ENCODE measurements around the gene BDKRB1. TPM values are rescaled to one million over a fixed set of nuclear protein-coding genes. Genes with fewer than 3 reads are reported as not detected.

BDKRB1 gene
- total RNA-seq, 1 donor from 2014 or later, result not detected

- ATAC-seq (ENCODE audit: low read depth) (no peak), DNase-seq (no peak)
- no peaks in the 10 kb centered on the region for H3K36me3 Mint-ChIP-seq (ENCODE audit: low read depth)
- peaks cover 10% of the 10 kb centered on the region for H3K27me3 Mint-ChIP-seq
- ChIA-PET CTCF (no interaction called here), POLR2A (no interaction called here)
- intact Hi-C loops (cut with micrococcal nuclease), result no loop called here
- no peak for TF ChIP-seq CTCF (IDR thresholded peaks at IDR 0.05)
- no peaks in the 10 kb centered on the region for H3K9me3 Mint-ChIP-seq
- no peaks in the 10 kb centered on the region for H3K4me1 Mint-ChIP-seq
- no peak overlapping the region for H3K4me3 Mint-ChIP-seq
- no peak overlapping the region for H3K27ac Mint-ChIP-seq
Measured at GRCh38 chr14:96268431-96269358, 12.7 kb downstream of the BDKRB1 start.

- DNase-seq (no peak), ATAC-seq (ENCODE audit: low read depth) (no peak)
- Mint-ChIP-seq H3K27ac (no peak overlapping the region), H3K9me3 (no peaks in the 10 kb centered on the region), H3K4me3 (no peak overlapping the region), H3K4me1 (no peaks in the 10 kb centered on the region), H3K36me3 (ENCODE audit: low read depth) (no peaks in the 10 kb centered on the region), H3K27me3 (peaks cover 10% of the 10 kb centered on the region)
- CTCF ChIA-PET, result no interaction called here
- intact Hi-C loops (cut with micrococcal nuclease), result no loop called here
- POLR2A ChIA-PET, result no interaction called here
- no peak for TF ChIP-seq CTCF (IDR thresholded peaks at IDR 0.05)
Measured at GRCh38 chr14:96269359-96269710, 13.3 kb downstream of the BDKRB1 start.

- Mint-ChIP-seq H3K4me3 (no peak overlapping the region), H3K27ac (no peak overlapping the region), H3K36me3 (ENCODE audit: low read depth) (no peaks in the 10 kb centered on the region), H3K4me1 (peaks cover 2% of the 10 kb centered on the region), H3K27me3 (peaks cover 8% of the 10 kb centered on the region), H3K9me3 (no peaks in the 10 kb centered on the region)
- TF ChIP-seq CTCF (IDR thresholded peaks at IDR 0.05), result no peak
- DNase-seq (no peak), ATAC-seq (ENCODE audit: low read depth) (no peak)
- ChIA-PET CTCF (no interaction called here), POLR2A (no interaction called here)
- intact Hi-C loops (cut with micrococcal nuclease), result no loop called here
Measured at GRCh38 chr14:96270565-96271420, 14.8 kb downstream of the BDKRB1 start.

GRCh38 chr14:96271421-96271762 lies 15.4 kb downstream of the BDKRB1 start:
- Mint-ChIP-seq H3K4me3 (no peak overlapping the region), H3K36me3 (ENCODE audit: low read depth) (no peaks in the 10 kb centered on the region), H3K27me3 (peaks cover 5% of the 10 kb centered on the region), H3K9me3 (no peaks in the 10 kb centered on the region), H3K4me1 (peaks cover 2% of the 10 kb centered on the region), H3K27ac (no peak overlapping the region)
- intact Hi-C loops (cut with micrococcal nuclease), result no loop called here
- no peak for TF ChIP-seq CTCF (IDR thresholded peaks at IDR 0.05)
- POLR2A ChIA-PET, result no interaction called here
- CTCF ChIA-PET, result no interaction called here
- DNase-seq (no peak), ATAC-seq (ENCODE audit: low read depth) (no peak)

GRCh38 chr14:96272777-96273473 lies 16.9 kb downstream of the BDKRB1 start:
- ChIA-PET CTCF (interaction anchor here (1.5 to 2.1 kb wide), 3 partner anchors 13 to 172 kb away, joined by 3 to 8 read pairs (median 7); no protein-coding TSS in a partner anchor), POLR2A (no interaction called here)
- Mint-ChIP-seq H3K27me3 (peaks cover 2% of the 10 kb centered on the region), H3K4me1 (peaks cover 2% of the 10 kb centered on the region), H3K27ac (no peak overlapping the region), H3K36me3 (ENCODE audit: low read depth) (no peaks in the 10 kb centered on the region), H3K4me3 (no peak overlapping the region), H3K9me3 (peaks cover 3% of the 10 kb centered on the region)
- intact Hi-C loops (cut with micrococcal nuclease), result no loop called here
- DNase-seq (no peak), ATAC-seq (ENCODE audit: low read depth) (no peak)
- no peak for TF ChIP-seq CTCF (IDR thresholded peaks at IDR 0.05)
